ENCODE results near the gene MAP7.

The MAP7 gene

DNA sequence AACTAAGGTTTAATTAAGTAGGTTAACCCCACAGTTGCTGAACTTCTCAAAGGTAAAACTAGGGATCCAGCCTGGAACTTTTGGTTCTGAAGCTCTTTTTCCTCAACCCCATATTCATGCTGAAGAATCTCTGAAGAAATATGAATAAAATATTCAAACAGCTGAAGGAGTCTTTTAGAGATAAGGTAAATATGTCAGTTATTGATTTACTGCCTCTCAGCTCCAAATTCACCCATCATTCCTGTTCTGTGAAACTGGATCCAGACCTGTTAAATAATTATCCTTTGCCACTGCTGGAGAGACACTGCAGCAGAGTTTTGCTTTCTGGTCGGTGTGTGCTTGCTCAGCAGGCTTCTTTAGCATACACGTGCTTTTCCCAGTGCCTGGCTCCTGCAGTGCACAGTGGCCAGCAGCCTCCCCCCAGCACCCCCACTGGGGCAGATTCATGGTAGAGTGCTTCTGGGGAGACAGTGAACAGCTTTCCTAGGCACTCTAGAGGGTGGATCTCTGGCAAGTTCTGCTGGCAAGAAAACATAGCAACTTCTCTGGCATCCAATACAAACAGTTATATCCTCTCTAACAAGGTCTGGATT is 198.6 kb downstream of the MAP7 start:
- Histone ChIP-seq H3K36me3 (replicated peaks; ENCODE audit: insufficient read depth, low read length) (no peaks in the 10 kb centered on the region), H3K9ac (ENCODE audit: low read length) (no peak overlapping the region), H4K20me1 (ENCODE audit: insufficient read depth, low read length) (no peaks in the 10 kb centered on the region), H3K4me3 (ENCODE audit: low read length) (no peak overlapping the region), H3K27ac (ENCODE audit: low read length) (no peak overlapping the region), H3K4me2 (ENCODE audit: low read depth, low read length) (no peak overlapping the region), H3F3A (ENCODE audit: insufficient read depth, low read length) (no peaks in the 10 kb centered on the region), H3K9me3 (replicated peaks; ENCODE audit: insufficient read depth, low read length) (no peaks in the 10 kb centered on the region), H3K27me3 (replicated peaks; ENCODE audit: insufficient read depth, low read length) (no peaks in the 10 kb centered on the region), H3K79me2 (ENCODE audit: low read length) (no peaks in the 10 kb centered on the region), H3K9me2 (replicated peaks; ENCODE audit: insufficient read depth, low read length) (no peaks in the 10 kb centered on the region), H3K4me1 (ENCODE audit: low read length) (no peaks in the 10 kb centered on the region), H2AFZ (ENCODE audit: low read length) (no peak overlapping the region)
- no peak for DNase-seq
- TF ChIP-seq EZH2 (optimal IDR thresholded peaks at IDR 0.05; ENCODE audit: low read depth, low read length) (no peak), EZH2phosphoT487 (IDR thresholded peaks at IDR 0.05; ENCODE audit: low read length) (no peak)
- TF ChIP-seq, protein P1, sequence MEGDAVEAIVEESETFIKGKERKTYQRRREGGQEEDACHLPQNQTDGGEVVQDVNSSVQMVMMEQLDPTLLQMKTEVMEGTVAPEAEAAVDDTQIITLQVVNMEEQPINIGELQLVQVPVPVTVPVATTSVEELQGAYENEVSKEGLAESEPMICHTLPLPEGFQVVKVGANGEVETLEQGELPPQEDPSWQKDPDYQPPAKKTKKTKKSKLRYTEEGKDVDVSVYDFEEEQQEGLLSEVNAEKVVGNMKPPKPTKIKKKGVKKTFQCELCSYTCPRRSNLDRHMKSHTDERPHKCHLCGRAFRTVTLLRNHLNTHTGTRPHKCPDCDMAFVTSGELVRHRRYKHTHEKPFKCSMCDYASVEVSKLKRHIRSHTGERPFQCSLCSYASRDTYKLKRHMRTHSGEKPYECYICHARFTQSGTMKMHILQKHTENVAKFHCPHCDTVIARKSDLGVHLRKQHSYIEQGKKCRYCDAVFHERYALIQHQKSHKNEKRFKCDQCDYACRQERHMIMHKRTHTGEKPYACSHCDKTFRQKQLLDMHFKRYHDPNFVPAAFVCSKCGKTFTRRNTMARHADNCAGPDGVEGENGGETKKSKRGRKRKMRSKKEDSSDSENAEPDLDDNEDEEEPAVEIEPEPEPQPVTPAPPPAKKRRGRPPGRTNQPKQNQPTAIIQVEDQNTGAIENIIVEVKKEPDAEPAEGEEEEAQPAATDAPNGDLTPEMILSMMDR (IDR thresholded peaks at IDR 0.05; ENCODE audit: low read length) = no peak

DNA sequence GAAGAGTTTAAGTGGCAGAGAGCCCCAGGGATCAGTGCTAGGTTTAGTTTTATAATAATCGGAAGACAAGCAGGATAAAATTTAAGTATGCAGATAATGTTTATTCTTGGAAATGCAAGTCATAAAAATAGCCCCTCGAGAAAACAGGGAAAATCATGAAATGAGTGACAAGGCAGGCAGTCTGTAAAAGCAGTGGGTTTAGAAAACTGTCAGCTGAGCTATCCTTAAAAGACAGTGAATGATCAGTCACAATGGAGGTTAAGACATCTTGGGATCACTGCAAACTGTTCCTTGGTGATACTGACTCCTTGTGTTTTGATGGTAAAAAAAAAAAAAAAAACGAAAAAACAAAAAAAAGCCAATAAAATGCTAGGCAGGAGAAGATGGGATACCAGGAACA is 199.3 kb downstream of the MAP7 start:
- no peak overlapping the region for H3K4me2 ChIP-seq (ENCODE audit: low read depth, low read length)
- H3K36me3 ChIP-seq (replicated peaks; ENCODE audit: insufficient read depth, low read length) = no peaks in the 10 kb centered on the region
- H3K9ac ChIP-seq (ENCODE audit: low read length) = no peak overlapping the region
- no peak for DNase-seq
- H3K27ac ChIP-seq (ENCODE audit: low read length) = no peak overlapping the region
- no peak overlapping the region for H3K4me3 ChIP-seq (ENCODE audit: low read length)
- no peaks in the 10 kb centered on the region for H3K27me3 ChIP-seq (replicated peaks; ENCODE audit: insufficient read depth, low read length)
- no peaks in the 10 kb centered on the region for H3F3A ChIP-seq (ENCODE audit: insufficient read depth, low read length)
- no peaks in the 10 kb centered on the region for H3K4me1 ChIP-seq (ENCODE audit: low read length)
- TF ChIP-seq EZH2 (optimal IDR thresholded peaks at IDR 0.05; ENCODE audit: low read depth, low read length) (no peak), EZH2phosphoT487 (IDR thresholded peaks at IDR 0.05; ENCODE audit: low read length) (no peak)
- TF ChIP-seq, protein P1 (IDR thresholded peaks at IDR 0.05; ENCODE audit: low read length) = no peak
- no peaks in the 10 kb centered on the region for H3K79me2 ChIP-seq (ENCODE audit: low read length)
- no peaks in the 10 kb centered on the region for H3K9me2 ChIP-seq (replicated peaks; ENCODE audit: insufficient read depth, low read length)
- no peaks in the 10 kb centered on the region for H3K9me3 ChIP-seq (replicated peaks; ENCODE audit: insufficient read depth, low read length)
- no peaks in the 10 kb centered on the region for H4K20me1 ChIP-seq (ENCODE audit: insufficient read depth, low read length)
- no peak overlapping the region for H2AFZ ChIP-seq (ENCODE audit: low read length)

DNA sequence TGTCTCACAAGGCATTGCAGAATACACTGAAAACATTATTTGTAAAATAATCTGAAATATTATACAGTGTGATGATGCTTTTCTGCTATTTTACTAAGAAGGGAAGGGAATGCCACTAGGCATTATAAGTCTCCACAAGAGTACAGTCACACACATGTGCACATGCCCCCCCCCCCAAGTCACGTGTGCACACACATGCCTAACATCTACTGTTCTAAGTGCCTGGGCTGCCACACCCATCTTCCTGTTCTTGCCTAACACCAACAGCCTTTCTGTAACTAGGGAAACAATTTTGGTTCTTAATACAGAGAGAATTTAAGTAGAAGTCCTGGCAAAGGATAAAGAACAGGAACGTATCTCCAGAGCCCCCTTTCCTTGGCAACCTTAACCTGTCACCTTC is 202.4 kb downstream of the MAP7 start:
- Histone ChIP-seq H3K4me3 (ENCODE audit: low read length) (no peak overlapping the region), H3K79me2 (ENCODE audit: low read length) (no peaks in the 10 kb centered on the region), H3K27me3 (replicated peaks; ENCODE audit: insufficient read depth, low read length) (no peaks in the 10 kb centered on the region), H3K9ac (ENCODE audit: low read length) (no peak overlapping the region), H3K27ac (ENCODE audit: low read length) (no peak overlapping the region), H4K20me1 (ENCODE audit: insufficient read depth, low read length) (no peaks in the 10 kb centered on the region), H3K4me1 (ENCODE audit: low read length) (no peaks in the 10 kb centered on the region), H2AFZ (ENCODE audit: low read length) (no peak overlapping the region), H3F3A (ENCODE audit: insufficient read depth, low read length) (no peaks in the 10 kb centered on the region), H3K4me2 (ENCODE audit: low read depth, low read length) (no peak overlapping the region), H3K9me2 (replicated peaks; ENCODE audit: insufficient read depth, low read length) (no peaks in the 10 kb centered on the region), H3K36me3 (replicated peaks; ENCODE audit: insufficient read depth, low read length) (no peaks in the 10 kb centered on the region), H3K9me3 (replicated peaks; ENCODE audit: insufficient read depth, low read length) (no peaks in the 10 kb centered on the region)
- TF ChIP-seq EZH2phosphoT487 (IDR thresholded peaks at IDR 0.05; ENCODE audit: low read length) (no peak), EZH2 (optimal IDR thresholded peaks at IDR 0.05; ENCODE audit: low read depth, low read length) (no peak)
- TF ChIP-seq, protein P1 (IDR thresholded peaks at IDR 0.05; ENCODE audit: low read length) = no peak
- DNase-seq = no peak

All from MM.1S (cell line).